K562 (cell line): ENCODE data around the gene ARHGEF12. TPM values are rescaled to one million over a fixed set of nuclear protein-coding genes. Genes with fewer than 3 reads are reported as not detected.

ENCODE experiments used
- CHCHD3 ChIP-seq: fragments of 250-450 bp; sonication (Bioruptor Pico); IDR thresholded peaks from 2 replicates; pipeline ENCODE4 v2.1.2; 2022; ENCODE audit warnings: mild to moderate bottlenecking
- MCM3 ChIP-seq: fragments of 450-650 bp; IDR thresholded peaks from 2 replicates; pipeline ENCODE4 v1.6.1; 2016
- NR2C2 ChIP-seq, 2 experiments: fragments of 200-800 bp in 1 of 2; sonication (Bioruptor generic) in 1 of 2; sonication (generic) in 1 of 2; formaldehyde crosslinking in 1 of 2; IDR thresholded peaks; 2 replicates each; pipeline versions ENCODE4 v1.6.1 to v1.8.0; 2016 to 2022; ENCODE audit warnings: mild to moderate bottlenecking in 1 of 2, missing compliant biosample characterization in 1 of 2, missing genetic modification characterization in 1 of 2, missing genetic modification reagents in 1 of 2
- POLR2A ChIP-seq: fragments of 450-650 bp; conservative IDR thresholded peaks from 2 replicates; pipeline ENCODE4 v1.6.1; 2016
- PRPF4 ChIP-seq: fragments of 200-400 bp; formaldehyde crosslinking; IDR thresholded peaks from one replicate; pipeline ENCODE4 v1.6.1; 2017; ENCODE audit warnings: low read length, low read depth, mild to moderate bottlenecking; ENCODE audit not compliant: insufficient read depth, poor library complexity, severe bottlenecking
- RFX7 ChIP-seq: fragments of 250-450 bp; sonication (Bioruptor Pico); IDR thresholded peaks from 2 replicates; pipeline ENCODE4 v1.5.1; 2021; ENCODE audit warnings: mild to moderate bottlenecking
- ZC3H4 ChIP-seq: sonication (generic); formaldehyde crosslinking; IDR thresholded peaks from 2 replicates; pipeline ENCODE4 v1.9.0; 2021; ENCODE audit warnings: missing genetic modification reagents, borderline replicate concordance
- ZNF263 ChIP-seq: sonication (generic); formaldehyde crosslinking; IDR thresholded peaks from 2 replicates; pipeline ENCODE4 v1.8.0; 2022; ENCODE audit warnings: mild to moderate bottlenecking, missing genetic modification reagents, borderline replicate concordance
- ZNF407 ChIP-seq: fragments of 450-650 bp; IDR thresholded peaks from 2 replicates; pipeline ENCODE4 v1.6.1; 2016; ENCODE audit warnings: low read depth
- ZNF766 ChIP-seq: fragments of 200-800 bp; sonication (Bioruptor generic); conservative IDR thresholded peaks from 2 replicates; pipeline ENCODE4 v1.6.1; 2016; ENCODE audit warnings: missing genetic modification characterization, missing compliant biosample characterization
- polyA plus RNA-seq, 8 experiments: library from polyadenylated mRNA; depleted of rRNA in 4 of 8; stranded (reverse) in 5 of 8; unstranded in 3 of 8; fragments of >200 nt; fragmentation: Nextera tagmentation in 2 of 8; fragmentation: Illumina TruSeq in 1 of 8; extraction: Ambion mirVana in 2 of 8; extraction: Trizol in 1 of 8; gene quantifications; 2 replicates each; pipeline versions ENCODE4 v1.2.1 to v1.2.3, GENCODE V29; 2011 to 2014; ENCODE audit warnings: inconsistent platforms in 1 of 8, missing spikeins in 1 of 8
- total RNA-seq, 7 experiments: library from RNA; depleted of rRNA in 6 of 7; stranded (reverse); fragments of >200 nt in 6 of 7; fragmentation: Illumina TruSeq in 2 of 7; extraction: Trizol in 2 of 7; gene quantifications; 2 replicates each; pipeline versions ENCODE4 v1.2.1 to v1.2.3, GENCODE V29; 2011 to 2021; ENCODE audit warnings: low replicate concordance in 1 of 7

The ARHGEF12 gene
- total and polyA plus RNA-seq, 9 of the 15 experiments (the other 6 are each of a cell fraction or from before 2014, with no cell fraction given), result 3.5 to 51.7 (median 29.5) TPM

- TF ChIP-seq ZNF407, result no peak
- no peak for TF ChIP-seq ZC3H4 (CRISPR knock-in tag)
- no peak for TF ChIP-seq MCM3
- no peak for TF ChIP-seq NR2C2 (CRISPR knock-in tag; IDR thresholded peaks at IDR 0.05)
- no peak for TF ChIP-seq NR2C2 (tag; IDR thresholded peaks at IDR 0.05)
- TF ChIP-seq PRPF4, result no peak
- TF ChIP-seq RFX7, result no peak
- TF ChIP-seq POLR2A, result no peak
- TF ChIP-seq ZNF263, result no peak
- no peak for TF ChIP-seq CHCHD3
- TF ChIP-seq ZNF766 (CRISPR knock-in tag), result 0 out of 2 replicates have a peak, but pooled peaks have one; percentile 17
Observed at GRCh38 chr11:120338107-120338933, 2.1 kb downstream of the ARHGEF12 start (continued).
